ENCODE data around the gene SELENOK.

DNA sequence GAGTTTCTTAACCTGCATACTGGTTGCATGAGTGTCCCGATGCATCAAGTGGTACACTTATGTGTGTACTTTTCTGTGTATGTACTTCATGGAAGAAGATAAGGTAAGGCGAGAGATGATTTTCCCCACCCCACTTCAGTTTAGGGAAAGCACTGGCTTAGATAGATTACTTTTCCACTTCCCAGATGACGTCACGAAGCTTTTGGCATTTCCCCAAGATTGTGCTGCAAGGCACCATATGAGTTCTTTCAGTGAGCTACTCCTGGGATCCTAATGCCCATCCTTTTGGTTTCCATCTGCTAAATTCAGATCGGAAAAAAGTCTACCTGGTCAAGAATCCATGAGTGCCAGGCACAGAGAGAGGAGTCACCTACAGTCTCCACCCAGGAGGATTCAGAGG, 40.8 kb downstream of the SELENOK start:
- TF ChIP-seq EZH2 (IDR thresholded peaks at IDR 0.05): no peak
- TF ChIP-seq POLR2AphosphoS5 (IDR thresholded peaks at IDR 0.05; ENCODE audit: borderline replicate concordance, low read depth, low read length): no peak
- TF ChIP-seq FOXP2 (optimal IDR thresholded peaks at IDR 0.05; ENCODE audit: control extremely low read depth, extremely low read length, insufficient read depth): no peak

Data from SK-N-MC (cell line).